ENCODE measurements around the gene MRPS22. TPM values are rescaled to one million over a fixed set of nuclear protein-coding genes. Genes with fewer than 3 reads are reported as not detected.

MRPS22 gene
- total and polyA plus RNA-seq, 11 donors = 66.0 to 110 (median 78.7) TPM

- no peak for ATAC-seq
Observed at GRCh38 chr3:139319428-139320402, 24.1 kb upstream of the MRPS22 start.

GRCh38 chr3:139320551-139321309 lies 23.1 kb upstream of the MRPS22 start:
- Histone ChIP-seq H3K4me1 (peaks cover 0 to 6% (median 0%) of the 10 kb centered on the region in 12 donors), H3K4me3 (no peak overlapping the region), H3K36me3 (no peaks in the 10 kb centered on the region), H3K27ac (no peak overlapping the region), H3K9me3 (no peaks in the 10 kb centered on the region), H3K27me3 (peaks cover 0 to 20% (median 0%) of the 10 kb centered on the region in 9 donors)
- intact Hi-C loops (cut with DNase I) = loop anchor here in 2 of 10 donors (10.0 kb wide), 2 partner anchors 116 to 726 kb away; partner anchors contain the start of gene CEP70 (in 1 of the 2)
- TF ChIP-seq CTCF (IDR thresholded peaks at IDR 0.05) (no peak), POLR2A (IDR thresholded peaks at IDR 0.05) (no peak)
- DNase-seq = no peak
- WGBS, 4 donors = 76 to 92% (median 82%) methylated on average over 8 of the region's 8 CpGs
- ATAC-seq = no peak

More at GRCh38 chr3:139319428-139320402, 24.1 kb upstream of the MRPS22 start:
- H3K4me1 ChIP-seq = peaks cover 0 to 6% (median 0%) of the 10 kb centered on the region in 12 donors
- 51 to 63% (median 58%) methylated on average over 10 of the region's 10 CpGs for WGBS, 4 donors
- H3K9me3 ChIP-seq = no peaks in the 10 kb centered on the region
- H3K36me3 ChIP-seq = no peaks in the 10 kb centered on the region
- intact Hi-C loops (cut with DNase I) = loop anchor here in 3 of 10 donors (5.0 to 10.0 kb wide), 3 partner anchors 115 to 725 kb away; partner anchors contain the start of gene CEP70 (in 1 of the 3)
- H3K27me3 ChIP-seq = peaks cover 0 to 22% (median 0%) of the 10 kb centered on the region in 9 donors
- no peak overlapping the region for H3K4me3 ChIP-seq
- peak in 7 of 12 donors; percentile 10 to 31 (median 22) for TF ChIP-seq CTCF (IDR thresholded peaks at IDR 0.05)
- no peak for TF ChIP-seq POLR2A (IDR thresholded peaks at IDR 0.05)
- H3K27ac ChIP-seq = no peak overlapping the region
- no peak for DNase-seq

GRCh38 chr3:139322346-139322745 lies 21.5 kb upstream of the MRPS22 start:
- WGBS, 4 donors = 59 to 71% (median 65%) methylated on average over 5 of the region's 5 CpGs
- H3K36me3 ChIP-seq = no peaks in the 10 kb centered on the region
- H3K4me1 ChIP-seq = peaks cover 0 to 6% (median 0%) of the 10 kb centered on the region in 12 donors
- H3K27ac ChIP-seq = no peak overlapping the region
- ATAC-seq = no peak
- H3K9me3 ChIP-seq = no peaks in the 10 kb centered on the region
- intact Hi-C loops (cut with DNase I) = loop anchor here in 2 of 10 donors (10.0 kb wide), 2 partner anchors 118 to 728 kb away; partner anchors contain the start of gene CEP70 (in 1 of the 2)
- DNase-seq = no peak
- peaks cover 0 to 5% (median 0%) of the 10 kb centered on the region in 9 donors for H3K27me3 ChIP-seq
- TF ChIP-seq POLR2A (IDR thresholded peaks at IDR 0.05) = no peak
- TF ChIP-seq CTCF (IDR thresholded peaks at IDR 0.05) = no peak
- no peak overlapping the region for H3K4me3 ChIP-seq
